H9 (cell line): ENCODE data around the gene CPT1A. TPM values are rescaled to one million over a fixed set of nuclear protein-coding genes. Genes with fewer than 3 reads are reported as not detected.

ENCODE experiments used
- DNase-seq: peaks from one replicate; pipeline ENCODE4 v3.0.0-alpha.2; 2017
- H2AFZ ChIP-seq: one replicate; pipeline ENCODE4 v1.6.1; 2013; ENCODE audit warnings: mild to moderate bottlenecking, low read length, control low read depth, moderate library complexity
- H2AK5ac ChIP-seq: 2 replicates; pipeline ENCODE4 v1.6.1; 2013; ENCODE audit warnings: low read length, control low read depth, mixed read lengths; ENCODE audit not compliant: insufficient read length
- H2BK120ac ChIP-seq: one replicate; pipeline ENCODE4 v1.6.1; 2013; ENCODE audit warnings: low read depth, mild to moderate bottlenecking, low read length, control low read depth, inconsistent platforms; ENCODE audit not compliant: poor library complexity, severe bottlenecking
- H2BK12ac ChIP-seq: 2 replicates; pipeline ENCODE4 v1.6.1; 2013; ENCODE audit warnings: low read length, control low read depth, mixed read lengths, low read depth; ENCODE audit not compliant: insufficient read length
- H2BK15ac ChIP-seq: 2 replicates; pipeline ENCODE4 v1.6.1; 2013; ENCODE audit warnings: low read depth, low read length, control low read depth
- H2BK20ac ChIP-seq: one replicate; pipeline ENCODE4 v1.6.1; 2013; ENCODE audit warnings: low read depth, mild to moderate bottlenecking, low read length, control low read depth, inconsistent platforms; ENCODE audit not compliant: poor library complexity, severe bottlenecking
- H2BK5ac ChIP-seq: 2 replicates; pipeline ENCODE4 v1.6.1; 2013; ENCODE audit warnings: low read length, control low read depth, mixed read lengths; ENCODE audit not compliant: insufficient read length
- H3K14ac ChIP-seq: 2 replicates; pipeline ENCODE4 v1.6.1; 2013; ENCODE audit warnings: low read length, control low read depth; ENCODE audit not compliant: insufficient read depth
- H3K18ac ChIP-seq: 2 replicates; pipeline ENCODE4 v1.6.1; 2013; ENCODE audit warnings: low read depth, mild to moderate bottlenecking, mixed read lengths, low read length, control low read depth; ENCODE audit not compliant: insufficient read length
- H3K23ac ChIP-seq: 2 replicates; pipeline ENCODE4 v1.6.1; 2013; ENCODE audit warnings: low read length, control low read depth, mixed read lengths, low read depth; ENCODE audit not compliant: insufficient read length
- H3K23me2 ChIP-seq: 2 replicates; pipeline ENCODE4 v1.6.1; 2013; ENCODE audit warnings: low read depth, mild to moderate bottlenecking, mixed read lengths, low read length, control low read depth; ENCODE audit not compliant: insufficient read length, poor library complexity, severe bottlenecking
- H3K27ac ChIP-seq: 2 replicates; pipeline ENCODE4 v1.5.1; 2013; ENCODE audit warnings: low read length, control low read depth, mixed read lengths, low read depth; ENCODE audit not compliant: insufficient read length
- H3K27me3 ChIP-seq: 2 replicates; pipeline ENCODE4 v1.6.1; 2013; ENCODE audit warnings: low read length, control low read depth, inconsistent platforms; ENCODE audit not compliant: insufficient read depth
- H3K4ac ChIP-seq: 2 replicates; pipeline ENCODE4 v1.6.1; 2013; ENCODE audit warnings: low read depth, mild to moderate bottlenecking, control low read depth, inconsistent platforms, low read length, moderate library complexity
- H3K4me1 ChIP-seq: 2 replicates; pipeline ENCODE4 v1.6.1; 2013; ENCODE audit warnings: low read length, control low read depth, inconsistent platforms; ENCODE audit not compliant: insufficient read depth
- H3K4me2 ChIP-seq: 2 replicates; pipeline ENCODE4 v1.6.1; 2013; ENCODE audit warnings: low read length, control low read depth, mixed read lengths; ENCODE audit not compliant: insufficient read length, insufficient read depth
- H3K56ac ChIP-seq: 2 replicates; pipeline ENCODE4 v1.6.1; 2013; ENCODE audit warnings: low read depth, mild to moderate bottlenecking, mixed read lengths, low read length, control low read depth; ENCODE audit not compliant: insufficient read length
- H3K79me1 ChIP-seq: 2 replicates; pipeline ENCODE4 v1.6.1; 2013; ENCODE audit warnings: low read depth, mild to moderate bottlenecking, moderate library complexity, low read length, control low read depth, inconsistent platforms; ENCODE audit not compliant: insufficient read depth, poor library complexity, severe bottlenecking
- H3K79me2 ChIP-seq: 2 replicates; pipeline ENCODE4 v1.6.1; 2013; ENCODE audit warnings: low read length, control low read depth, inconsistent platforms; ENCODE audit not compliant: insufficient read depth
- H3K9ac ChIP-seq: 2 replicates; pipeline ENCODE4 v1.6.1; 2013; ENCODE audit warnings: low read length, control low read depth, mixed read lengths; ENCODE audit not compliant: insufficient read length; ENCODE audit errors: extremely low read depth
- H3K9me3 ChIP-seq: one replicate; pipeline ENCODE4 v1.6.1; 2013; ENCODE audit warnings: low read depth, low read length, inconsistent platforms; ENCODE audit not compliant: control insufficient read depth
- H3T11ph ChIP-seq: one replicate; pipeline ENCODE4 v1.6.1; 2013; ENCODE audit warnings: mild to moderate bottlenecking, low read length, control low read depth, inconsistent platforms
- H4K20me1 ChIP-seq: one replicate; pipeline ENCODE4 v1.6.1; 2013; ENCODE audit not compliant: control insufficient read depth, insufficient read length, insufficient read depth
- H4K5ac ChIP-seq: 2 replicates; pipeline ENCODE4 v1.6.1; 2013; ENCODE audit warnings: low read depth, mild to moderate bottlenecking, mixed read lengths, low read length, control low read depth; ENCODE audit not compliant: insufficient read length
- H4K8ac ChIP-seq: replicated peaks from 2 replicates; pipeline ENCODE4 v1.6.1; 2013; ENCODE audit warnings: low read length, control low read depth, mixed read lengths, low read depth; ENCODE audit not compliant: insufficient read length
- H4K91ac ChIP-seq: 2 replicates; pipeline ENCODE4 v1.6.1; 2013; ENCODE audit warnings: low read depth, mild to moderate bottlenecking, moderate library complexity, mixed read lengths, low read length, control low read depth; ENCODE audit not compliant: insufficient read length
- H3K27ac Mint-ChIP-seq, 3 experiments: 2 replicates in 2 of 3; 3 replicates in 1 of 3; pipeline ENCODE4 v1.8.0; 2020 to 2021; ENCODE audit warnings: mixed read lengths in 3 of 3, mild to moderate bottlenecking in 1 of 3, moderate library complexity in 1 of 3
- H3K27me3 Mint-ChIP-seq: 2 replicates; pipeline ENCODE4 v1.8.0; 2021; ENCODE audit warnings: low read depth, mild to moderate bottlenecking, moderate library complexity, mixed read lengths
- H3K36me3 Mint-ChIP-seq, 3 experiments: 2 replicates in 2 of 3; 3 replicates in 1 of 3; pipeline ENCODE4 v1.8.0; 2020 to 2021; ENCODE audit warnings: low read depth in 3 of 3, mixed read lengths in 3 of 3; ENCODE audit not compliant: insufficient read depth in 1 of 3
- H3K4me1 Mint-ChIP-seq, 2 experiments: 2 replicates each; pipeline ENCODE4 v1.8.0; 2020; ENCODE audit warnings: mixed read lengths in 2 of 2
- H3K4me3 Mint-ChIP-seq, 2 experiments: 2 replicates in 1 of 2; 3 replicates in 1 of 2; pipeline ENCODE4 v1.8.0; 2020 to 2021; ENCODE audit warnings: mild to moderate bottlenecking in 2 of 2, mixed read lengths in 2 of 2, moderate library complexity in 1 of 2
- H3K9me3 Mint-ChIP-seq, 2 experiments: 2 replicates in 1 of 2; 3 replicates in 1 of 2; pipeline ENCODE4 v1.8.0; 2020; ENCODE audit warnings: mild to moderate bottlenecking in 2 of 2, mixed read lengths in 2 of 2, moderate library complexity in 1 of 2
- CTCF ChIP-seq: fragments of 200-600 bp; sonication (generic); conservative IDR thresholded peaks from 3 replicates; pipeline ENCODE4 v1.8.0; 2021; ENCODE audit warnings: antibody characterized with exemption, mild to moderate bottlenecking
- WGBS: extraction: QIAGEN DNeasy Blood & Tissue Kit; methylation state at CpG from one replicate; pipeline ENCODE4 v1.1.7; 2013; ENCODE audit warnings: missing lambda C conversion rate, low lambda C conversion rate, mixed read lengths; ENCODE audit not compliant: insufficient read length; ENCODE audit errors: extremely low coverage; 5-methylcytosine and 5-hydroxymethylcytosine counted together
- total RNA-seq: library from RNA; stranded (reverse); gene quantifications from 2 replicates; pipeline ENCODE4 v1.2.1, GENCODE V29; 2021

The CPT1A gene
- total RNA-seq, 1 experiment from 2014 or later = 7.5 TPM

DNA sequence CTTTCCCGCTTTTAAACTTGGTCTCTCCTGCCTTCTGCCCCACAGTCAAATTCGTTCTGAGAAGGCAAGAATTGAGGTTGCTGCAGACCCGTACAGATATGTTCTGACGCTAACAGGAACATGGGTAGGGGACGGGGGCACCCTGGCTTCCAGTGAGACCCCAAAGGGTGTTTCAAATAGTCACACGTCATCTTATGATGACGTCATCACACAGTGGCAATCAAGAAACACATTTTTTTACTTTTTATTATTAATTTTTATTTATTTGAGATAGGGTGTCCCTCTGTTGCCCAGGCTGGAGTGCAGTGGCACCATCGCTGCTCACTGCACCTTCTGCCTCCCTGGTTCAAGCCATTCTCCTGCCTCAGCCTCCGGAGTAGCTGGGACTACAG, 67.5 kb downstream of the CPT1A start:
- Histone ChIP-seq H3K14ac (no peak overlapping the region), H3K9me3 (no peaks in the 10 kb centered on the region), H3K79me2 (no peaks in the 10 kb centered on the region), H3K79me1 (no peaks in the 10 kb centered on the region), H3K4me2 (no peak overlapping the region), H4K8ac (no peak overlapping the region), H2BK15ac (no peak overlapping the region), H3K56ac (no peak overlapping the region), H3K9ac (no peak overlapping the region), H3K23me2 (no peaks in the 10 kb centered on the region), H3K18ac (no peak overlapping the region), H3T11ph (no peak overlapping the region), H2BK5ac (no peak overlapping the region), H3K27ac (no peak overlapping the region), H3K4ac (no peak overlapping the region), H3K27me3 (no peaks in the 10 kb centered on the region), H4K5ac (no peak overlapping the region), H2BK12ac (no peak overlapping the region), H4K91ac (no peak overlapping the region), H4K20me1 (no peaks in the 10 kb centered on the region), H3K4me1 (no peaks in the 10 kb centered on the region), H2AFZ (no peak overlapping the region), H2AK5ac (no peak overlapping the region), H3K23ac (no peak overlapping the region), H2BK120ac (no peak overlapping the region), H2BK20ac (no peak overlapping the region)
- no peaks in the 10 kb centered on the region for H3K4me1 Mint-ChIP-seq
- H3K36me3 Mint-ChIP-seq = peaks cover 0 to 4% (median 0%) of the 10 kb centered on the region in 3 experiments; a peak in 1 of 7 replicates
- no peak for DNase-seq
- TF ChIP-seq CTCF = no peak
- no peaks in the 10 kb centered on the region for H3K9me3 Mint-ChIP-seq
- H3K27me3 Mint-ChIP-seq = no peaks in the 10 kb centered on the region
- H3K27ac Mint-ChIP-seq = no peak overlapping the region
- H3K4me3 Mint-ChIP-seq = no peak overlapping the region
- no CpG with 5 or more reads among the region's 9 CpGs for WGBS
